Uterus (tissue), 4 donors: ENCODE results near the gene FBXL13. TPM values are rescaled to one million over a fixed set of nuclear protein-coding genes. Genes with fewer than 3 reads are reported as not detected.

ENCODE experiments used
- DNase-seq, 2 donors: peaks; one replicate each; pipeline ENCODE4 v3.0.0-alpha.2; 2019 to 2020
- H3K27ac ChIP-seq, 2 donors: fragments of 200-600 bp; sonication (generic); 1 replicate in 1 of 2; 2 replicates in 1 of 2; pipeline ENCODE4 v1.5.1; 2016 to 2018
- H3K27me3 ChIP-seq, 2 donors: fragments of 200-600 bp; sonication (generic); one replicate each; pipeline ENCODE4 v1.5.1; 2018 to 2019; ENCODE audit warnings: control low read depth in 1 of 2
- H3K36me3 ChIP-seq, 2 donors: fragments of 200-600 bp; sonication (generic); one replicate each; pipeline ENCODE4 v1.5.1; 2019; ENCODE audit warnings: control low read depth in 1 of 2
- H3K4me1 ChIP-seq, 2 donors: fragments of 200-600 bp; sonication (generic); one replicate each; pipeline ENCODE4 v1.5.1; 2018 to 2019; ENCODE audit warnings: control low read depth in 1 of 2
- H3K4me3 ChIP-seq, 2 donors: fragments of 200-600 bp; sonication (generic); 1 replicate in 1 of 2; 2 replicates in 1 of 2; pipeline ENCODE4 v1.5.1; 2018 to 2019; ENCODE audit warnings: mild to moderate bottlenecking in 1 of 2
- H3K9me3 ChIP-seq, 2 donors: fragments of 200-600 bp; sonication (generic); one replicate each; pipeline ENCODE4 v1.5.1; 2019; ENCODE audit warnings: control low read depth in 1 of 2
- POLR2A ChIP-seq, 2 donors: fragments of 450-650 bp; IDR thresholded peaks; one replicate each; pipeline ENCODE4 v1.6.1; 2016; ENCODE audit warnings: antibody characterized with exemption in 2 of 2, mild to moderate bottlenecking in 1 of 2, moderate library complexity in 1 of 2
- intact Hi-C: fragments of 100-400 bp; cut with DNase I; formaldehyde crosslinking; loops from one replicate; pipeline ENCODE4 v1.15.1; 2023; ENCODE audit warnings: low total_unique reads
- total RNA-seq, 4 donors: library from RNA; depleted of rRNA in 3 of 4; stranded (reverse); fragments of >200 nt in 3 of 4; gene quantifications; one replicate each; pipeline versions ENCODE4 v1.1.0 to v1.2.4, GENCODE V29; 2014 to 2023
- TF ChIP-seq, protein P1 (sequence below), 4 experiments: fragments of 200-600 bp in 2 of 4; fragments of 450-650 bp in 2 of 4; sonication (generic) in 2 of 4; IDR thresholded peaks; one replicate each; pipeline ENCODE4 v1.5.1; 2016 to 2019; ENCODE audit warnings: antibody characterized with exemption in 4 of 4, mild to moderate bottlenecking in 2 of 4, moderate library complexity in 1 of 4
- donor health status: DM: yes; HTN: yes; CAD: no.

The FBXL13 gene
- total RNA-seq, 4 donors from 2014 or later: 1.2 to 12.9 (median 5.5) TPM

DNA sequence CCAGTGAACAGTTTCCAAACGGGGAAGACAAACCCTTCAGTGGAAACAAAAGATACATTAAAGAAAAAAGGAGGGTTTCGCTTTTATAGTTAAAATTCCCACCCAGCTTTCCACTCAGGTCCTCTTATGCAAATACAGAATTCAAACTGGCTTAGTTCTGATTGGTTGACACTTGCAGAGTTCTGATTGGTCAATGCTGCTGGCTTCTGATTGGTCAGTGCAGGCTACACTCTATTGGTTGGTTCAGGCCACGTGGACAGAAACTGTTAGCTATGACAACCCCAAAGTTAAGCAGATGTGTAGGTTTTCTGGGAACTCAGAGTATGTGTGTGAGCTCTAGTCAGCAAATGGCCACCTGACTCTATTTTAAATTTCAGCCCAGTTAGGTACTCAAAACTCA, 80.0 kb downstream of the FBXL13 start:
- Histone ChIP-seq H3K36me3 (no peaks in the 10 kb centered on the region), H3K4me1 (peaks cover 0 to 11% of the 10 kb centered on the region in 2 donors), H3K27me3 (no peaks in the 10 kb centered on the region), H3K9me3 (no peaks in the 10 kb centered on the region), H3K4me3 (no peak overlapping the region), H3K27ac (peak overlapping the region in 1 of 2 donors; percentile 55)
- no peak for DNase-seq
- no peak for TF ChIP-seq POLR2A (IDR thresholded peaks at IDR 0.05)
- TF ChIP-seq, protein P1, sequence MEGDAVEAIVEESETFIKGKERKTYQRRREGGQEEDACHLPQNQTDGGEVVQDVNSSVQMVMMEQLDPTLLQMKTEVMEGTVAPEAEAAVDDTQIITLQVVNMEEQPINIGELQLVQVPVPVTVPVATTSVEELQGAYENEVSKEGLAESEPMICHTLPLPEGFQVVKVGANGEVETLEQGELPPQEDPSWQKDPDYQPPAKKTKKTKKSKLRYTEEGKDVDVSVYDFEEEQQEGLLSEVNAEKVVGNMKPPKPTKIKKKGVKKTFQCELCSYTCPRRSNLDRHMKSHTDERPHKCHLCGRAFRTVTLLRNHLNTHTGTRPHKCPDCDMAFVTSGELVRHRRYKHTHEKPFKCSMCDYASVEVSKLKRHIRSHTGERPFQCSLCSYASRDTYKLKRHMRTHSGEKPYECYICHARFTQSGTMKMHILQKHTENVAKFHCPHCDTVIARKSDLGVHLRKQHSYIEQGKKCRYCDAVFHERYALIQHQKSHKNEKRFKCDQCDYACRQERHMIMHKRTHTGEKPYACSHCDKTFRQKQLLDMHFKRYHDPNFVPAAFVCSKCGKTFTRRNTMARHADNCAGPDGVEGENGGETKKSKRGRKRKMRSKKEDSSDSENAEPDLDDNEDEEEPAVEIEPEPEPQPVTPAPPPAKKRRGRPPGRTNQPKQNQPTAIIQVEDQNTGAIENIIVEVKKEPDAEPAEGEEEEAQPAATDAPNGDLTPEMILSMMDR (IDR thresholded peaks at IDR 0.05): no peak
- intact Hi-C loops: no loop called here

DNA sequence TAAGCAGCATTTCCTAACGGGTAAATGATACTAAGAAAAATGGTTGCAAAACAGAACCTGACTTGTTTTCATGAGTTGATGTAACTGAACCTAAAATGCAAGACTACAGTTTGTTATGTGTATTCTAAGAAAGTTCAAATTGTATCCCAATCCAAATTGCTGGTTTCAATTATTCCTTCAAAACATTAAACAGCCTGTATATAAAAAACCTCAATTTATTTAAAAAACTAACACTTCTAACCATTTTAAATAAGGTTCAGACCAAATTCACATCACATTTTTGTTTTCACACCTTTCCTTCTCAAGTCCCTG, 80.9 kb downstream of the FBXL13 start:
- Histone ChIP-seq H3K27ac (peak overlapping the region; percentile 55 to 75), H3K4me3 (no peak overlapping the region), H3K27me3 (no peaks in the 10 kb centered on the region), H3K9me3 (no peaks in the 10 kb centered on the region), H3K36me3 (no peaks in the 10 kb centered on the region), H3K4me1 (peaks cover 0 to 11% of the 10 kb centered on the region in 2 donors)
- DNase-seq: no peak
- TF ChIP-seq POLR2A (IDR thresholded peaks at IDR 0.05): no peak
- TF ChIP-seq, protein P1 (IDR thresholded peaks at IDR 0.05): no peak
- intact Hi-C loops: no loop called here

DNA sequence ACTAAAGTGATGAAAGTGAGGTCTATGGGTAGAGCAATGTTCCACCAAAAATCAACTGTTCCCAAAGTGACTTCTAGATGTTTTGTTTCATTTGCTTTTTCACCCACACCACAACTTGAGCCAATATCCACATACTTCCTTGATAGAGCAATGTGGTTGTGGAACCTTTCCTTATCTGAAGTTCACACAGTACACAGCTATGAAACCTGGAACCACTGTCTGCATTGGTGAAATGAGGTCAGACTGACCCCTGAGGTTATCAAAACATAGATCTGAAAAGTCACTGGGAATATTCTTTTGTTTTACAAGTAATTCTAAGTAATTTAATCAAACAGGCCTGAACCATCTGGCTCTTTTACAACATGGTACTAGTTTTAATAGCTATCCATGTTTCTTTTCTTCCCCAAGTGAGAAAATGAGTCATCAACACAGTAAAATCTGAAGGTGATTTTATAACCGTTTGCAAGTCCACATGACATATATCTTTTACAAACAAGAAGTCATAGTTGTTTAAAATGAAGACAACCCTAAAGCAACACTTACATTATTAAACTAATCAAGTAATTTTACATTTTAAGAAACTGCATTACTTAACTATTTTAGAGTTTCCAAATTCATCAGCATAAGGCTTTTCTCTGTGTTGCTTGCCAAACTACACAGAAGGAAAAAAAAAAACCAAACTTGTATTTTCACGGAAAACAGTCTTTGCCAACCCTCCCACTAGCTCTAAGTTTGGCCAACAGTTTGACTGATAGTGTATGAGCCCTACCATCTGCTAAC, 81.5 kb downstream of the FBXL13 start:
- Histone ChIP-seq H3K27ac (peak overlapping the region; percentile 55 to 75), H3K4me3 (no peak overlapping the region), H3K9me3 (no peaks in the 10 kb centered on the region), H3K36me3 (no peaks in the 10 kb centered on the region), H3K27me3 (no peaks in the 10 kb centered on the region), H3K4me1 (peaks cover 0 to 11% of the 10 kb centered on the region in 2 donors)
- peak in 1 of 2 donors; percentile 57 for DNase-seq
- intact Hi-C loops: no loop called here
- TF ChIP-seq, protein P1 (IDR thresholded peaks at IDR 0.05): no peak
- TF ChIP-seq POLR2A (IDR thresholded peaks at IDR 0.05): no peak

DNA sequence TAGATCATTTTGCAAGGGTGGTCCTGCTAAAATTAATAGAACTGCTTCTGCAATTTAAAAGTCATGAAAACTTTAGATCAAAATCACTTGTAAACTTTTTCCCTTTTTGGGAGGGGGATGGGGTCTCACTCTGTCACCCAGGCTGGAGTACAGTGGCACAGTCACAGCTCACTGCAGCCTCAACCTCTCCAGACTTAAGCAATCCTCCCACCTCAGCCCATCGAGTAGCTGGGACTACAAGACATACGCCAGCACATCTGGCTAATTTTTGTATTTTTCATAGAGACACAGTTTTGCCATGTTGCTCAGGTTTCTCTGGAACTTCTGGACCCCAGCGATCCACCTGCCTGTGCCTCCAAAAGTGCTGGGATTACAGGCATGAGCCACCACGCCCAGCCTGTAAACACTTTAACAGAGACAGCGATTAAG, 82.1 kb downstream of the FBXL13 start:
- Histone ChIP-seq H3K27me3 (no peaks in the 10 kb centered on the region), H3K36me3 (no peaks in the 10 kb centered on the region), H3K27ac (peak overlapping the region; percentile 55 to 75), H3K9me3 (no peaks in the 10 kb centered on the region), H3K4me3 (no peak overlapping the region), H3K4me1 (peaks cover 0 to 11% of the 10 kb centered on the region in 2 donors)
- TF ChIP-seq, protein P1 (IDR thresholded peaks at IDR 0.05): no peak
- no peak for TF ChIP-seq POLR2A (IDR thresholded peaks at IDR 0.05)
- no peak for DNase-seq
- intact Hi-C loops: no loop called here

DNA sequence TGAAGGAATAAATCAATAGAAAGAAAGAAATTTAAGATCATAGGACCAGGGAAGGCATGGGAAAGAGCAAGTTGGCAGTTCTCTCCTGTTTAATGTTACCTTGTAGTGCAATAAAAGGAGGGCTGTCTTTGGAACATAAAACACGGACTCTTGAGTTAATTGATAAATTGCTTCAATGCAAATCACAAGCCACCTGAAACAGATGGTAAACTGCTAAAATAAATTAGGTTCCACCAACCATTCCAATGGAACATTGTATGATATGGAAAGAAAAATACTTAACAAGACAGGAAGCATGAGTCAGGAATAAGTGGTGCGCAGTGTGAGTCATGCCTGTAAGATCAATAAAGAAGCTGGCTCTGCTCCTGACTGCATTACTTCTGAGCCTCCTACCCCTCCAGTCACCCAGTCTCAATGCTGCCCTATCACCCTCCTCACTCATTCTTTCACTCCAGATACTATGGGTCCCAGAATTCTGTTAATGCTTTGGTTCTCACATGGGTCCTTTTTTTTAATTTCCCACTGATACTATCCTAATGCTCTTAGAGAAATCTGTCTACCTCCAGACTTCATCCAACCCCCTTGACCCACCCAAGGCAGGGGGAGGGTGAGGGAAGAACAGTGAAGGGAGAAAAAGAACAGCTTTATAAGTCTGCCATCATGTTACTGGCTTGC, 82.9 kb downstream of the FBXL13 start:
- H3K4me3 ChIP-seq: no peak overlapping the region
- TF ChIP-seq, protein P1 (IDR thresholded peaks at IDR 0.05): no peak
- TF ChIP-seq POLR2A (IDR thresholded peaks at IDR 0.05): no peak
- H3K4me1 ChIP-seq: peaks cover 0 to 11% of the 10 kb centered on the region in 2 donors
- no peaks in the 10 kb centered on the region for H3K36me3 ChIP-seq
- H3K27me3 ChIP-seq: no peaks in the 10 kb centered on the region
- intact Hi-C loops: no loop called here
- no peaks in the 10 kb centered on the region for H3K9me3 ChIP-seq
- peak overlapping the region; percentile 55 to 75 for H3K27ac ChIP-seq
- no peak for DNase-seq
